HG03469 (cell line): ENCODE results near the gene NTM.
"Not testable (repeated sequence)": the region's sequence is repeated elsewhere in the genome, so short reads cannot be mapped to it uniquely, and the experiment has no call there.

Experiments
- ATAC-seq: cut with Tn5 transposase; IDR thresholded peaks from one replicate; pipeline ENCODE4 v1.9.1; 2021; ENCODE audit warnings: mild to moderate bottlenecking, moderate library complexity, moderate number of reproducible peaks; ENCODE audit not compliant: unreplicated experiment

NTM gene

GRCh38 chr11:132048040-132048439 lies 677.6 kb downstream of the NTM start:
- no peak for ATAC-seq

GRCh38 chr11:132049205-132049604 lies 678.8 kb downstream of the NTM start:
- no peak for ATAC-seq

- ATAC-seq, result no peak
Measured at GRCh38 chr11:132050049-132050448, 679.6 kb downstream of the NTM start.

- ATAC-seq, result no peak
Measured at GRCh38 chr11:132050577-132051165, 680.3 kb downstream of the NTM start.

- ATAC-seq, result no peak
Measured at GRCh38 chr11:132051704-132052103, 681.3 kb downstream of the NTM start.

- ATAC-seq, result no peak
Measured at GRCh38 chr11:132052342-132052741, 681.9 kb downstream of the NTM start.

- ATAC-seq, result no peak
Measured at GRCh38 chr11:132052904-132053303, 682.5 kb downstream of the NTM start.

GRCh38 chr11:132054822-132055221 lies 684.4 kb downstream of the NTM start:
- no peak for ATAC-seq

GRCh38 chr11:132055296-132055695 lies 684.9 kb downstream of the NTM start:
- no peak for ATAC-seq

GRCh38 chr11:132056689-132057088 lies 686.3 kb downstream of the NTM start:
- ATAC-seq, result no peak

- ATAC-seq, result no peak
Measured at GRCh38 chr11:132057266-132057665, 686.9 kb downstream of the NTM start.

- ATAC-seq, result no peak
Measured at GRCh38 chr11:132058211-132058772, 687.9 kb downstream of the NTM start.

GRCh38 chr11:132060567-132060966 lies 690.2 kb downstream of the NTM start:
- no peak for ATAC-seq

GRCh38 chr11:132062031-132062430 lies 691.6 kb downstream of the NTM start:
- no peak for ATAC-seq

GRCh38 chr11:132062541-132062940 lies 692.1 kb downstream of the NTM start:
- ATAC-seq, result no peak

- ATAC-seq, result no peak
Measured at GRCh38 chr11:132064987-132065620, 694.7 kb downstream of the NTM start.

- no peak for ATAC-seq
Measured at GRCh38 chr11:132068556-132068955, 698.1 kb downstream of the NTM start.

GRCh38 chr11:132069593-132069992 lies 699.2 kb downstream of the NTM start:
- not testable (repeated sequence) for ATAC-seq

- not testable (repeated sequence) for ATAC-seq
Measured at GRCh38 chr11:132070907-132071306, 700.5 kb downstream of the NTM start.

GRCh38 chr11:132072044-132072857 lies 701.8 kb downstream of the NTM start:
- no peak for ATAC-seq

- ATAC-seq, result no peak
Measured at GRCh38 chr11:132072858-132073211, 702.4 kb downstream of the NTM start.

GRCh38 chr11:132073787-132074186 lies 703.4 kb downstream of the NTM start:
- no peak for ATAC-seq
